GM18508 (cell line): ENCODE data around the gene PYGB.
"Not testable (repeated sequence)": the region's sequence is repeated elsewhere in the genome, so short reads cannot be mapped to it uniquely, and the experiment has no call there.

Source experiments
- ATAC-seq: cut with Tn5 transposase; IDR thresholded peaks from one replicate; pipeline ENCODE4 v1.9.1; 2021; ENCODE audit warnings: moderate number of reproducible peaks; ENCODE audit not compliant: insufficient read depth, unreplicated experiment

Gene PYGB

DNA sequence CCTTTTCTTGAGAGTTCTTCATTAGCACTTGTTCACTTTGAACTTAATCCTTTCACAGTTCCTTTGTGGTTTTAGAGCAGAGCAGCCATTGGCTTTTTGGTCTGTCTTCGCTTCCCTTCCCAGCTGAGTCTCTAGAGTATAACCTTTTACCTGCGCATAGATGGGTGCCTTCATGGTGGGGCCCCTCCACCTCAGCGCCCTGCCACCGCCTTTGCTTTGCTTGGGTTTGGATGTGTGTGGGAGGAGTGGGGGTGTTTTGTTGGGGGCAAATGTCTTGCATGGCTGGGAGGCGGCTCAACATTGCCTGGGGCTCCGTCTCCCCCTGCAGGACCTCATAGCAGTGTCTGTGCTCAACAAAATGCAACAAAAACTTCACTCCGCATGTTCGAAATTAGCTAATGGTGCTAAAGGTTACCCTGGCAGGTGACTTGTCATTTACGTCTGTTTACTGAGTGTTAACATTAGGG, 11.9 kb downstream of the PYGB start:
- ATAC-seq, result no peak

DNA sequence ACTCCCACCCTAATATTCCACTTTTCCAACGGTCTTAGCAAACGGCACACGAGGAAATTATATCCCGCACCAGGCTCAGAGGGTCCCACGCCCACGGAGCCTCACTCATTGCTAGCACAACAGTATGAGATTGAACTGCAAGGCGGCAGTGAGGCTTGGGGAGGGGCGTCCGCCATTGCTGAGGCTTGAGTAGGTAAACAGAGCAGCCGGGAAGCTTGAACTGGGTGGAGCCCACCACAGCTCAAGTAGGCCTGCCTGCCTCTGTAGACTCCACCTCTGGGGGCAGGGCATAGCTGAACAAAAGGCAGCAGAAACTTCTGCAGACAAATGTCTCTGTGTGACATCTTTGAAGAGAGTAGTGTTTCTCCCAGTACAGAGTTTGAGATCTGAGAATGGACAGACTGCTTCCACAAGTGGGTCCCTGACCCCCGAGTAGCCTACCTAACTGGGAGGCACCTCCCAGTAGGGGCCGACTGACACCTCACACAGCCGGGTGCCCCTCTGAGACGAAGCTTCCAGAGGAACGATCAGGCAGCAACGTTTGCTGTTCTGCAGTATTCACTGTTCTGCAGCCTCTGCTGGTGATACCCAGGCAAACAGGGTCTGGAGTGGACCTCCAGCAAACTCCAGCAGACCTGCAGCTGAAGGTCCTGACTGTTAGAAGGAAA, 13.0 kb downstream of the PYGB start:
- ATAC-seq, result not testable (repeated sequence)

- no peak for ATAC-seq
Measured at GRCh38 chr20:25269057-25269832, 21.4 kb downstream of the PYGB start.

- no peak for ATAC-seq
Measured at GRCh38 chr20:25269833-25270170, 21.9 kb downstream of the PYGB start.

GRCh38 chr20:25270829-25271251, 23.0 kb downstream of the PYGB start:
- no peak for ATAC-seq

GRCh38 chr20:25271486-25272222, 23.8 kb downstream of the PYGB start:
- ATAC-seq, result no peak

DNA sequence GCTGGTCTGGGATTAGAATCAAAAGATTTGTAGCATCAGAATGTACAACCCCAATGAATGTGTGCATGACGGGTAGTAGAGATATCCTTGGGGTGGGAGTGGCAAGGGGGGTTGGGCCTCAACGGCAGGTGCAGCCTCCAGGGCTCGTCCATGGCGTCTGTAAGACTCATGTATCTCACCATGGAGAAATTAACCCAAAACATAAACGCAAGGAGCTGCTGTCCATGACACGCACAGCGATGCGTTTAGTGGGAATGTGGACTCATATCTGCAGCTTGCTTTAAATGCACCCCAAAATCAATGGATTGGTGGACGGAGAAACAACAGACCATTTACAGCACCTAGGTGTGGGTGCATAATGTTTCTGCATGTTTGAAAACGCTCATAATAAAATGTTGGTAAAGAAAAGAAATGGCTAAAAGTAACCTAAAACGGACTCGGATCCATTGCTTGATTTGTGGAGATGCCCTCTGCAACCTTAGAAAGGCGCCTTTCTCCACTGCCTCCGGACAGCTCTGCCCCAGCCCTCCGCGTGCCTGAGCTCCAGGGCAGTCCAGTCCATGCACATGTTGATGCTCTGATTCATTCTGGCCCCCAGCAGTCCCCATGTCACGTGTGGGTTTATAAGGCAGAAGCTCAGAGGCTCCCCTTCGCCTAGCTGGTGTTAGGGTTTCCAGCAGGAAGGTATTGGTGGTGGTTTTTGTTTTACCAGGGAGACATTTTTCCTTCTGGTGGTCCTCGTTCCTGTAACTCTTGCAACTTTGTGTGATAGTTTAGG, 24.5 kb downstream of the PYGB start:
- ATAC-seq, result no peak

DNA sequence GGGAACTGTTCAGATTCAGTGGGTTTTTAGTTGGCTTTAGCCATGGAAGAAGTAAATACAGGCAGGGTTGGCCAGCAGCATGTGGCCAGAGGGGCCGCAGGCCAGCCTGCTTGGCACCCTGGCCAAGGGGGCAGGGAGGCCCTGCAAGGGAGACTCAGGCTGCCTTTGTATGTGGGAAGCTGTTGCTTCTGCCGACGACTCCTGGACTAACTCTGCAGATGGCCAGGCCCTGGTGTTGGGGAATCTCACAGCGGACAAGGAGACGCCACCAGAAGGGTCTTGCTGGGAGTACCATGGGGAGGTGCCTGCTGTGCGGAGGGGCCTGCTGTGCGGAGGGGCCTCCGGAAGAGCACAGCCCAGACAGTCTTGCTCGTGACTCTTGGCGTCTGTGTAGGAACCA, 25.2 kb downstream of the PYGB start:
- no peak for ATAC-seq

DNA sequence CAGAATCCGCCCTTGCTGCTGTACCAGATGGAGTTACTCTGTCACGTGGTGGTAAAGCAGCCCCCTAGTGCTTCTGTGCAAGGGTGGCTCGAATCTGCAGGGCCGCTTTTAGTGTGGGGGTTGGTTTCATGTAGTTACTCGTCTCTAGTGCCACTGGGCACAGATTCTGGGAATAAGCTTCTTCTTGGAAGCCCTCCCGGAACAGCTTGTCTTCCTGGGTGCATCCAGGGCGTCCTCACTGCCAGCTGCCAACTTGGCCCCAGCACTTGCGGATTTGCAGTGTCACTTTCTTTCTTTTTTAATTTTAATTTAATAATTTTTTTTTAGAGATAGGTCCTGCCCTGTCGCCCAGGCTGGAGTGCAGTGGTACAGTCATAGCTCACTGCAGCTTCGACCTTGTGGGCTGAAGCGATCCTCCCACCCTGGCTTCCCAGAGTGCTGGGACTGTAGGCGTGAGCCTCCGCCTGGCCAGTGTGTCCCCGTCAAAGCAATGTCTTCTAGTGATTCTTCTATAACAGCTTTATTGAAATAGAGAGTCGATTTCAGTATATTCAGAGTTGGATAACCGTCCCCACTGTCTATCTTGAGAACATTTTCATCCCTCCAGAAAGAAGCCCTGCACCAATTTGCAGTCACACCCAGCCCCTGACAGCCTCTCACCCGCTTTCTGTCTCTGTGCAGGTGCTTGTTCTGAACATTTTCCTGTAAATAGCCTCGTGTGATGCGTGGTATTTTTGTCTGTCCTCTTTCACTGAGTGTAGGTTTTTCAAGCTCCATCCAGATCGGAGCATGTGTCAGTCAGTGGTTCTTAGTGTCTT, 25.9 kb downstream of the PYGB start:
- no peak for ATAC-seq

DNA sequence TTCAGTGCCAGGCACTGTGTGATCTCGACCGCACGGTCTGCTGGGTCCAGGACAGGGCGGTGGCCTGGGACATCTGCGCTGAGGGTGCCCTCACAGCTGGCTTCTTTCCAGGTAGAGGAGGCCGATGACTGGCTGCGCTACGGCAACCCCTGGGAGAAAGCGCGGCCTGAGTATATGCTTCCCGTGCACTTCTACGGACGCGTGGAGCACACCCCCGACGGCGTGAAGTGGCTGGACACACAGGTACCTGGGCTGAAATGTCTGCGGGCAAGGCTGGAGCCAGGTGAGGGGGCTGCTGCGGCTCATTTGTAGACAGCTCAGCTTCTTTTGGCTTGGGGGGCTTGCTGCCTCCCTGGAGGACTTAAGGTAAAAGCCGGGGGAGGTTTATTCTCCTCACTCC, 26.6 kb downstream of the PYGB start:
- ATAC-seq, result no peak

DNA sequence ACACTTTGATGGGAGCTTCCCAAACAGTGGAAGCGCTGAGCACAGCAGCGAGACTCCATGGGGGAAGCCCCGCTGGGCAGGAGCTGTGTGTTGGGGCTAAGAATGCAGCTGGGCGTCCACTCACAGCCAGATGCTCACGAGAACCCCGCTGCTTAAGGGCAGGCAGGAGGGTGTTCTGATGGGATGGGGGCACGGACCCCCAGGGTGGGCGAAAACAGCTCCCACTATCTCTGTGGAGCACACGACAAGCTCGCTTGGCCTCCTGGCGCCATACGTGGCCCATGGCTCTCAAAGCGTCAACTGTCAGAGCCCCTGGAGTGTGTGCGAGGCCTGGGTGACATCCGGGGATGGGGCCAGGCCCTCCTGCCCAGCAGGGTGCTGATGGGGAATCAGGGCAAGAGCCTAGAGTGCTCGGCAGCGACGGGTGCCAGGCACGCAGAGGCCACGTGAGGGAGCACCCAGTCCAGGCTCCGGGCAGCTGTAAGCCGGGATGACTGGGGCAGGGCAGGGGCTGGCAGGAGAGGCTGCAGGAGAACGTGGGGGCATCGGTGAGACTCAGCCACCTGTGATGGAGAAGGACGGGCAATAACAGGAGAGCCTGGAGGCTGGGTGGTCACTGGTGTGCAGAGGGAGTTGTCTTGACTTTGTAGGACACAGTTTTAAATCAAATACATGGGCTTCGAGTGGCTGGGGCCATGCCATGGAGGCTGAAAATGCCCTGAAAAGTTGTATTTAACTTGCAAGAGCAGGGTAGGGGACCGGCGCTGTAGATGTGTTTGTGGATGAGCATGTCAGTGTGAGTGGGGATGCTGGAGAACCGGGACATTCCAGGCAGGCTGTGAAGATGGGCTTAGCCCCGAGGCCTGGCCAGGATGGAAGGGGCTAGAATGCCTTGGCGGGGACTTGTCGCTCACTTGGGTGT, 27.3 kb downstream of the PYGB start:
- ATAC-seq, result no peak

GRCh38 chr20:25275813-25276532, 28.1 kb downstream of the PYGB start:
- no peak for ATAC-seq

DNA sequence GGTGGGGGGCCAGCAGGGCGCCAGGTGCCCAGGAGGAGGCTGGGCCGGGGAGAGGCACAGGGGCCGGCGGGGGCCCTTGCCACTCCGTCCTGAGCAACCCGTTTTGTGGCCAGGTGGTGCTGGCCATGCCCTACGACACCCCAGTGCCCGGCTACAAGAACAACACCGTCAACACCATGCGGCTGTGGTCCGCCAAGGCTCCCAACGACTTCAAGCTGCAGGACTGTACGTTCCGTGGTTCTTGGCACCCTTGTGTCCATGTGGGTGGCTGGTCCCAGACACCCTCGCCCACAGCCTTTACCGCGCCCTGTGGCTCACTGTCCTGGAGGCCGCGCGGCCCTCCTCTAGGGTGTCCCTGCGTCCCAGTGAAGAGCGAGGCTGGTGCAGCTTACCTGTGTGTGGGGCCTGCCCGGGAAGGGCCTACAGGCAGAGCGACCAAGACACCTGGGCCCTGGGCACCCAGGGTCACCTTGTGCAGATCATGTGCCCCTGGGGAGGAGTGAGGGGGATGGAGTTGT, 28.7 kb downstream of the PYGB start:
- ATAC-seq, result no peak

DNA sequence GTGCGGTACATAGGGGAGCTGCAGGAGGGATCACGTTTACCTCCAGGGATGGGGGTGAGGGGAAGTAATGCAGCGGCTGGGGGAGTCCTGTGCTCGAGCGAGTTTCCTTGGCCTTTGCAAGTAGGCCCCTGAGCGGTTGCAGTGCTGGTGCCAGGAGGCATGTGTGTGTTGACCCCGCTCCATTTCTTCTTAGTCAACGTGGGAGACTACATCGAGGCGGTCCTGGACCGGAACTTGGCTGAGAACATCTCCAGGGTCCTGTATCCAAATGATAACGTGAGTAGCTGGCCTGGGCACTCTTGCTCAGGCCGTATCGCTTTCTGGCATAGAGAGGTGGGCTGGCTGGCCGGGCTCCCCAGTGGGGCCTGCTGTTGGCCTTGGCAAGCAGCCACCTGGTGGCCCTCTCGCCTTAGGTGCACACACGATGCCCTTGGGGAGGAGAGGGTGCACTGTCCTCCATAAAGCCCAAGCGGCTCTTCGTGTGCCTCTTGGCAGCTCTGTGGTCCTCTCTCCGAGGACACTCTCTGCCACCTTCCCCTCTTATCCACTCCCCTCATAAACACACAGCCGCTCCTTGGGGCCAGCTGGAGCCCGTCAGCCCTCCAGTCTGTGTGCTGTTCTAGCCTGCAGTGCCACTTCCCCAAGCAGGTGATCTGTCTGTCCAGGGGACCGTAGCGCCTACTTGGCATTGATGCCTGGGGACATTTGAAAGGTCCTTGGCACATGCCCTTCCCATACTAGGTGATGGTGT, 29.3 kb downstream of the PYGB start:
- ATAC-seq, result no peak

DNA sequence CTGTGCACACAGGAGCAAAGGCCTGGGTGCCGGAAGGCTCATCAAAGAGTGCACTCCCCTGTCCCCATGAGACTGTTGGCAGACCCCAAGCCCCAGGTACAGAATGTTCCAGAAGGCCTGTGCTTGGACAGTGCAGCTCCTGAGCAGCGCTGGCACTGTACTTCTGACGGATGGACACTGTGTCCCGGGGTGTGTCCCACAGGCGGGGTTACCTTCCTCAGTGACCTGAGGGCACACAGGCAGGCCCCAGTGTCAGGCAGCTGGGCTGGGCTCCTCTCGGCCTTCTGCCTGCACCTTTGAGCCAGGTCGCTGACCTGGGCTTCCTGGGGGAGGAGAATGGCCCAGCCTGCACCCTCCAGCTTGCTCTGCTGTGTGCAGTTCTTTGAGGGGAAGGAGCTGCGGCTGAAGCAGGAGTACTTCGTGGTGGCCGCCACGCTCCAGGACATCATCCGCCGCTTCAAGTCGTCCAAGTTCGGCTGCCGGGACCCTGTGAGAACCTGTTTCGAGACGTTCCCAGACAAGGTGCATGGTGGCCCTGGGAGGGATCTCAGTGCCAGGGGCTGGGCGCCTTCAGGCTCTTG, 30.1 kb downstream of the PYGB start:
- no peak for ATAC-seq

DNA sequence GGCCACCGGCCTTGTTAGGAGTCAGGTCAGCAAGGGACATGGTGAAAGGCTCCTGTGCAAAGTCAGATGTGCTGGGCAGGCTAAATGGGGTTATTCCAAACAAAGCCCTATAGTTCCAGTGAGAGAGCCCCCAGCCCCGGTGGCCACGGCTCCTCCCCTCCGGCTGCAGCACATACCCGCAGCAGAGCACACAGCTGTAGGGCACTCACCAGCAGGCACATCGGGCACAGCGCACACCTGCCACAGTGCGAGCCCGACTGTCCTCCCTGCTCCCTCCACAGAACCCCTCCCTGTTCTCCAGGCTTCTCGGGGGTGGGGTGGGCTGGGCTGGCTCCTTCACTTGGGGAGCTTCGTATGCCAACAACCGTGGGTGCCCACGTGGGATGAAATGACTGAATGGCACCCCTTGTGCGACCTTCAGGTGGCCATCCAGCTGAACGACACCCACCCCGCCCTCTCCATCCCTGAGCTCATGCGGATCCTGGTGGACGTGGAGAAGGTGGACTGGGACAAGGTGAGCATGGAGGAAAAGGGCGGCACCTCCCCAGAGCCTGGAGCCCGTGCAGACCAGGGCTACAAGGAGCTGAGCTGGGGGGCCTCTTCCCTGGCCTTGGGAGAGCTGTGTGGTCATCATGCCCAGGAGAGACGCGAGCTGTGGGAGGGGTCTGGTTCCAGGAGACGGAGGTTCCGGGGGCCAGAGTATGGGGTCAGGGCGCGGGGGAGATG, 30.9 kb downstream of the PYGB start:
- ATAC-seq, result no peak
